ENCODE data around the gene FOLR1. TPM values are rescaled to one million over a fixed set of nuclear protein-coding genes. Genes with fewer than 3 reads are reported as not detected.
A peak's percentile ranks its signal among the peaks of the same experiment; 100 is the strongest.

FOLR1 gene
- total and polyA plus RNA-seq, 9 of the 15 experiments (the other 6 are each of a cell fraction or from before 2014, with no cell fraction given), result 0.22 to 2.3 (median 1.0) TPM

DNA sequence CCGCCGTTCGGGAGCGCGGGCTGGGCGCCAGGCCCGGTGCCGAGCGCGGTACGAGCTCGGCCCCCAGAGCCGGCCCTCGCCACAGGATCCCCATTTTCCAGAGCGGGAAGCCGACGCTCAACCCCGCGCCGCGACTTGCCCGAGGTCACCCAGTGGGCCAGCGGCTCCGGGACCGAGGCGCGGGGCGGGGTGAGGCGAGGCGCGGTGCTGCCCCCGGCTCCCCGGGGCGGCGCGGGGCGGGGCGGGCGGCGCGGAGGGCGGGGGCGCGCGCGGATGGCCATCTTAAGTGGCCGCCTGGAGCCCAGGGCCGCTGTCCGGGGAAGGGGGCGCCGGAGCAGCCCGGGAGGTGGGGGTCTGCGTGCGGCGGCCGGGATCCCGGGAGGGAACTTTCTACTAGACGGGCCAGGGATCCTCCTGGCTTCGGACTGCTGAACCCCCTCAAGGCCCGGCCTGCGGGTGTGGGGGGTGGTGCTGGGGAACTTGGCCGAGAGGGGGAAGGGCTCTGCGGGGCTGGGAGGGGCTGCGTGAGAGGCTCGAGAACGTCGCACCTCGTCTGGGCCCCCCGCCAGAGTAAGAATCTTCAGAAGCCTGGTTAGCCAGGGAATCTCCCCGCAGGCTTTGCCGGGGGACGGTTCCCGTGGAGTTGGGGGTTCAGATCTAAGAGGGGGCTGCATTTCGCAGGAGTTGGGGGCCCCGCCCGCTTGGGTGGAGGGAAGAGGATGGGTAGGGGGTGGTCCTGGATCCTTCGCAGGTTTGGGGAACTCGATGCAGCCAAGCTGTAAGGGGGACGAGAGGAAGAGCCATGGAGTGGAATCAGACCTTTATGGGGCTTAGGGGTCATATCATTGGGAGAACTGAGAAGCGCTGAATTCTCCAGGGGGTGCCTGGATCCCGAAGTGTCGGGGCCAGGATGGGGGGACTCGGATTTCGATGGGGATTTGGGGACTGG lies 31.9 kb downstream of the FOLR1 start (continued):
- TF ChIP-seq, protein P1, sequence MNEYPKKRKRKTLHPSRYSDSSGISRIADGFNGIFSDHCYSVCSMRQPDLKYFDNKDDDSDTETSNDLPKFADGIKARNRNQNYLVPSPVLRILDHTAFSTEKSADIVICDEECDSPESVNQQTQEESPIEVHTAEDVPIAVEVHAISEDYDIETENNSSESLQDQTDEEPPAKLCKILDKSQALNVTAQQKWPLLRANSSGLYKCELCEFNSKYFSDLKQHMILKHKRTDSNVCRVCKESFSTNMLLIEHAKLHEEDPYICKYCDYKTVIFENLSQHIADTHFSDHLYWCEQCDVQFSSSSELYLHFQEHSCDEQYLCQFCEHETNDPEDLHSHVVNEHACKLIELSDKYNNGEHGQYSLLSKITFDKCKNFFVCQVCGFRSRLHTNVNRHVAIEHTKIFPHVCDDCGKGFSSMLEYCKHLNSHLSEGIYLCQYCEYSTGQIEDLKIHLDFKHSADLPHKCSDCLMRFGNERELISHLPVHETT (CRISPR knock-in tag; conservative IDR thresholded peaks at IDR 0.05 in 1 of 2, IDR thresholded peaks at IDR 0.05 in 1 of 2), result peak in 1 of 2 experiments; percentile 97; a peak in 2 of 4 replicates
- TF ChIP-seq, protein P2, sequence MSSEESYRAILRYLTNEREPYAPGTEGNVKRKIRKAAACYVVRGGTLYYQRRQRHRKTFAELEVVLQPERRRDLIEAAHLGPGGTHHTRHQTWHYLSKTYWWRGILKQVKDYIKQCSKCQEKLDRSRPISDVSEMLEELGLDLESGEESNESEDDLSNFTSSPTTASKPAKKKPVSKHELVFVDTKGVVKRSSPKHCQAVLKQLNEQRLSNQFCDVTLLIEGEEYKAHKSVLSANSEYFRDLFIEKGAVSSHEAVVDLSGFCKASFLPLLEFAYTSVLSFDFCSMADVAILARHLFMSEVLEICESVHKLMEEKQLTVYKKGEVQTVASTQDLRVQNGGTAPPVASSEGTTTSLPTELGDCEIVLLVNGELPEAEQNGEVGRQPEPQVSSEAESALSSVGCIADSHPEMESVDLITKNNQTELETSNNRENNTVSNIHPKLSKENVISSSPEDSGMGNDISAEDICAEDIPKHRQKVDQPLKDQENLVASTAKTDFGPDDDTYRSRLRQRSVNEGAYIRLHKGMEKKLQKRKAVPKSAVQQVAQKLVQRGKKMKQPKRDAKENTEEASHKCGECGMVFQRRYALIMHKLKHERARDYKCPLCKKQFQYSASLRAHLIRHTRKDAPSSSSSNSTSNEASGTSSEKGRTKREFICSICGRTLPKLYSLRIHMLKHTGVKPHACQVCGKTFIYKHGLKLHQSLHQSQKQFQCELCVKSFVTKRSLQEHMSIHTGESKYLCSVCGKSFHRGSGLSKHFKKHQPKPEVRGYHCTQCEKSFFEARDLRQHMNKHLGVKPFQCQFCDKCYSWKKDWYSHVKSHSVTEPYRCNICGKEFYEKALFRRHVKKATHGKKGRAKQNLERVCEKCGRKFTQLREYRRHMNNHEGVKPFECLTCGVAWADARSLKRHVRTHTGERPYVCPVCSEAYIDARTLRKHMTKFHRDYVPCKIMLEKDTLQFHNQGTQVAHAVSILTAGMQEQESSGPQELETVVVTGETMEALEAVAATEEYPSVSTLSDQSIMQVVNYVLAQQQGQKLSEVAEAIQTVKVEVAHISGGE (CRISPR knock-in tag; IDR thresholded peaks at IDR 0.05), result peak in 1 of 3 experiments; percentile 58; a peak in 2 of 6 replicates
- 0 out of 2 replicates have a peak, but pooled peaks have one; percentile 10 for TF ChIP-seq TOE1 (IDR thresholded peaks at IDR 0.05; ENCODE audit: borderline replicate concordance)
- TF ChIP-seq TOE1 (CRISPR knock-in tag; IDR thresholded peaks at IDR 0.05; ENCODE audit: borderline replicate concordance, low read depth), result no peak
- TF ChIP-seq GATAD2B (IDR thresholded peaks at IDR 0.05; ENCODE audit: borderline replicate concordance), result 0 out of 2 replicates have a peak, but pooled peaks have one; percentile 42
- TF ChIP-seq MCM7 (IDR thresholded peaks at IDR 0.05), result no peak
- peak; percentile 77 for TF ChIP-seq PHF8 (IDR thresholded peaks at IDR 0.05; ENCODE audit: borderline replicate concordance, low read length)
- TF ChIP-seq NCOR1 (IDR thresholded peaks at IDR 0.05), result 0 out of 2 replicates have a peak, but pooled peaks have one; percentile 7
- 0 out of 2 replicates have a peak, but pooled peaks have one; percentile 1 for TF ChIP-seq SMC3 (conservative IDR thresholded peaks at IDR 0.05; ENCODE audit: insufficient read depth, low read depth, low read length)
- peak; percentile 23; the same call in 1 of the 2 replicates for TF ChIP-seq NFIC (IDR thresholded peaks at IDR 0.05)
- TF ChIP-seq KDM1A (IDR thresholded peaks at IDR 0.05), result no peak
- TF ChIP-seq TRIM24 (IDR thresholded peaks at IDR 0.05), result 0 out of 4 replicates have a peak, but pooled peaks of 1 of the 2 experiments have one; percentile 3
- peak; percentile 90 for TF ChIP-seq POLR2G (IDR thresholded peaks at IDR 0.05; ENCODE audit: low read depth, low read length)

Measured in K562 (cell line).